Stimulated activated CD8-positive, alpha-beta memory T cell treated with anti-CD3 and anti-CD28 coated beads, Interleukin-4, amount 100 ng/mL, for 4 hours (primary cell): Measurements from ENCODE around the gene AKR1C4.
"Not testable (repeated sequence)": the region's sequence is repeated elsewhere in the genome, so short reads cannot be mapped to it uniquely, and the experiment has no call there.

ENCODE experiments used
- DNase-seq, 2 donors: peaks; one replicate each; pipeline ENCODE4 v3.0.0-alpha.2; 2020; ENCODE audit warnings: low read depth in 2 of 2, low spot score in 1 of 2

The AKR1C4 gene

DNA sequence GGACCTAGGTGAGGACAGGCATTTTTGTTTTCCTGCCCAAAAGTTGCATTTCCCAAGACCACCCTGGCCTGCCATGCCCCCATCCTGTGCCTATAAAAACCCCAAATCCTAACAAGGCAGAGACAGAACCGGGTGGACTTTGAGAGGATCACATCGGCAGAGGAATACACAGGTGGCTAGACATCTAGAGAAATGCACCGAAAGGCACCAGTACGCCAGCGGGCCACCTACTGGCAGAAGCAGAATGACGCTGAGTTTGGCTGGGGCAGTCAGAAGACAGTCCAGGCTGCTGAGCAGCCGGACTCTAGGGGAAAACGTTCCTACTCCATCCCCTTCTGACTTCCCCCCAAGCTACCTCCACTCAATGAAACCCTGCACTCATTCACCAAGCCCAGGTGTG, 2.8 kb downstream of the AKR1C4 start:
- no peak for DNase-seq

GRCh38 chr10:5206799-5207198, 10.2 kb downstream of the AKR1C4 start:
- no peak for DNase-seq

GRCh38 chr10:5209776-5210175, 13.1 kb downstream of the AKR1C4 start:
- DNase-seq = not testable (repeated sequence)

DNA sequence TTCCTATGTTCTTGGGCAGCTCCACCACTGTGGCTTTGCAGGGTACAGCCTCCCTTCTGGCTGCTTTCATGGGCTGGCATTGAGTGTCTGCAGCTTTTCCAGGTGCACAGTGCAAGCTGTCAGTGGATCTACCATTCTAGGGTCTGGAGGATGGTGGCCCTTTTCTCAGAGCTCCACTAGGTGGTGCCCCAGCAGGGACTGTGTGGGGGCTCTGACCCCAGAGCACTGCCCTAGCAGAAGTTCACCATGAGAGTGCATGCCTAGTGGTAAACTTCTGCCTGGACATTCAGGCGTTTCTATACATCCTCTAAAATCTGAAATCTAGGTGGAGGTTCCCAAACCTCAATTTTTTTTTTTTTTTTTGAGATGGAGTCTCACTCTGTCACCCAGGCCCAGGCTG, 13.6 kb downstream of the AKR1C4 start:
- not testable (repeated sequence) for DNase-seq

DNA sequence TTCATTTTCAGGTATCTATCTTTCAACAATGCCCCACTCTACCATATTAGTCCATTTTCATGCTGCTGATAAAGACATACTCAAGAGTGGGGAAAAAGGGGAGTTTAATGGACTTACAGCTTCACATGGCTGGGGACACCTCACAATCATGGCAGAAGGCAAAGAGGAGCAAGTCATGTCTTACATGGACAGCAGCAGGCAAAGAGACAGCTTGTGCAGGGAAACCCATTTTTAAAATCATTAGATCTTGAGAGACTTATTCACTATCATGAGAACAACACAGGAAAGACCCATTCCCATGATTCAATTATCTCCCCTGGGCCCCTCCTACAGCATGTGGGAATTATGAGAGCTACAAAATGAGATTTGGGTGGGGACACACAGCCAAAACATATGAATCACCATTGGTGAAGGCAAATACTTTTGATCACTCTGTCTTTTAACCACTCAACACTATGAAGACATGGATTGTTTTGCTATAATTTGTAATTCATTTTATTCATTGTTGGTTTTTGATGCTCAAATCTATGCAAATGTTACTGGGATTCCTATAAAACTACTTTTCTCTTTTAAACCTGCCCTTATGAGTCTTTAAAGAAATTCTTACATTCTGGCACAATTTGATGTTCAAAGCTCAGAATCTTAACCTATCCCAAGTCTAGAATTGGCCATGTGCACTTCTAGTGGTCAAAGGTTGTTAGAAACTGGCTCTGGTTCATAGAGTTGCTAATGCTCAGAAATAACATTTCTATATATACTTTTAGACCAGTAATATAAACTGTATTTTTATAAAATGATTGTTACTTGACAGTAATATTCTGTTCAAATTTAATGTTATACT, 15.3 kb downstream of the AKR1C4 start:
- DNase-seq = no peak

- DNase-seq = no peak
Observed at GRCh38 chr10:5216801-5217200, 20.2 kb downstream of the AKR1C4 start.

DNA sequence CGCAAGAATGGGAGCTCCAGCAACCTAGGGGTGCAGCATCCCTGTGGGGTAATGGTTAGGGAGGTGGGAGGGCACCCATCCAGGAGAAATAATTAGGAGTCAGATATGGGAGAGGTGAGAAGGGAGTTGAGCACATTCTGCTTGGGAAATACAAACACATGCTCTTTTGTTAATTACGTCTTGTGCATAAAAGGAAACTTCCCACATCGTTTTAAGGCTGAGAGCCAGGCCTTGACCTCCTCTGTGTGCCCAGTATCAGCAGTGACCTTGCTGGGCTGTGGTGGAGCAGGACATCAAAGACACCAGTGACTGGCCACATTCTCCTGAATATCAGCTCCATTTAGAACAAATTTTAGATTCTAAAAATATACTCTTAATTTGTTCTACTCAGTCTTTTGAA, 22.6 kb downstream of the AKR1C4 start:
- DNase-seq = no peak

DNA sequence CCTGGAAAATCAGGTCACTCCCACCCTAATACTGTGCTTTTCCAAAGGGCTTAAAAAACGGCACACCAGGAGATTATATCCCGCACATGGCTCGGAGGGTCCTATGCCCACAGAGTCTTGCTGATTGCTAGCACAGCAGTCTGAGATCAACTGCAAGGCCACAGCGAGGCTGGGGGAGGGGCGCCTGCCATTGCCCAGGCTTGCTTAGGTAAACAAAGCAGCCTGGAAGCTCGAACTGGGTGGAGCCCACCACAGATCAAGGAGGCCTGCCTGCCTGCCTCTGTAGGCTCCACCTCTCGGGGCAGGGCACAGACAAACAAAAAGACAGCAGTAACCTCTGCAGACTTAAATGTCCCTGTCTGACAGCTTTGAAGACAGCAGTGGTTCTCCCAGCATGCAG, 26.3 kb downstream of the AKR1C4 start:
- DNase-seq = not testable (repeated sequence)

DNA sequence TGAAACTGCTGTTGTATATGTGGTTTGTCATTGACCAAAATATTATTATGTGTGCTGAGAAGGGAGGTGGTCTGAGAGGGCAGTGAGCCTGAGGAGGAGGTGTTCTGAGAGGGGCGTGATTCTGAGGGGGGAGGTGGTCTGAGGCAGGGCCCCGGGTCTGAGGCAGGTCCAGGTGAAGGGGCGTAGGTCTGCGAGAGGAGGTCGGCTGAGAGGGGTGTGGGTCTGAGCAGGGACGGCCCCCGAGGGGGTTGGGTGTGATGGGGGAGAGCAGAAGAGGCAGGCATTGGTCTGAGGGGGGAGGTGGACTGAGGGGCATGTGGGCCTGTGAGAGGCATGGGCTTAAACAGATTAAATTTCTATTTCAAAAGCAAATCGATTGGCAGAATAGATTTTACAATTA, 32.4 kb downstream of the AKR1C4 start:
- no peak for DNase-seq

GRCh38 chr10:5233324-5233723, 36.7 kb downstream of the AKR1C4 start:
- no peak for DNase-seq

DNA sequence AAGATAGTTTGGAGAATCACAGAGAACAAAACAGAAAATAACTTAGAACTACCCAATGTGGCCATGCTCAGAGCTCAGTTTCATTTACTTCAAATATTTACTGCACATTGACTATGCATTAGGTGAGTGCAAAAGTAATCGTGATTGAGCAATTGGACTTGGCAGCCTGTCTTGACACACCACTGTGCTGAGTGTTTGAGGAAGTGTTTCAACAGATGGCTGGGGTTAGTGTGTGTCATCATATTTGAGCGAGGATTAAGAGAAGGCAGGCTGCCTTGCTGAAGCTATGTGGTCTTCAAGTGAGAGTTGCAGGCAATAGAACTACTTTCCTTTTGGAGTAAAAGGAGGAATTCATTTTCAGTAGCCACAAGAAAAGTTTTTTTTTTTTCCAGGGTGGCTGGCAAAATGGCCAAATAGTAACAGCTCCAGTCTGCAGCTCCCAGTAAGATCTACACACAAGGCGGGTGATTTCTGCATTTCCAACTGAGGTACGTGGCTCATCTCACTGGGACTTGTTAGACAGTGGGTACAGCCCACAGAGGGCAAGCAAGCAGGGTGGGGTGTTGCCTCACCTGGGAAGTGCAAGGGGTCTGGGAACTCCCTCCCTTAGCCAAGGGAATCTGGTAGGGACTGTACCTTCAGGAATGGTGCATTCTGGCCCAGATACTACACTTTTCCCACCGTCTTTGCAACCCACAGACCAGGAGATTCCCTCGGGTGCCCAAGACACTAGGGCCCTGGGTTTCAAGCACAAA, 37.6 kb downstream of the AKR1C4 start:
- DNase-seq = no peak

DNA sequence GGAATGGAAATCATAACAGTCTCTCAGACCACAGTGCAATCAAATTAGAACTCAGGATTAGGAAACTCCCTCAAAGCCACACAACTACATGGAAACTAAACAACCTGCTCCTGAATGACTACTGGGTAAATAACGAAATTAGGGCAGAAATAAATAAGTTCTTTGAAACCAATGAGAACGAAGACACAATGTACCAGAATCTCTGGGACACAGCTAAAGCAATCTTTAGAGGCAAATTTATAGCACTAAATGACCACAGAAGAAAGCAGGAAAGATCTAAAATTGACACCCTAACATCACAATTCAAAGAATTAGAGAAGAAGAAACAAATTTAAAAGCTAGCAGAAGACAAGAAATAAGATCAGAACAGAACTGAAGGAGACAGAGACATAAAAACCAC, 40.9 kb downstream of the AKR1C4 start:
- not testable (repeated sequence) for DNase-seq

- DNase-seq = no peak
Observed at GRCh38 chr10:5242585-5242984, 45.9 kb downstream of the AKR1C4 start.

DNA sequence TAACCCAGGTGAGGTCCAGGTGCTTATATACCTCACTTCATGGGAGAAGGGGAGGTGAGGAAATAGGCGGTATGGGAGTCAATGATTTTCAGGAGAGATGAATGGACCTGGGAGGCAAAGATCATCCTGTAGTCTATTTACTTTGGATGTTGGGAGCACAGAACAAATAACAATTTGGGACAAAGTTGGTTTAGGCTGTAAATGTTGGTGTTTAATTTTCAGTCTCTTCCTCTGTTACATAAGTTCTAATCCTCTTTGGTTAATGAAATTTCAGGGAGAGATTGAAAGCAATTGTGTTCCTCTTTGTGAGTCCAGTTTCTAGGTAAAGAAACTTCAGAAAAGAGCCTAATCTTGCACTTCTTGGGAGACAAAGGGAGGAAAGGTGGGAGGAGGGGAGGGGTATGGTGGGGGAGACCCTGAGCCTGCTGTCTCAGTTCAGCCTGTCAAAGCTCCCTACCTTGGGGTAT, 46.9 kb downstream of the AKR1C4 start:
- DNase-seq = no peak

GRCh38 chr10:5252177-5253037, 55.8 kb downstream of the AKR1C4 start:
- no peak for DNase-seq

DNA sequence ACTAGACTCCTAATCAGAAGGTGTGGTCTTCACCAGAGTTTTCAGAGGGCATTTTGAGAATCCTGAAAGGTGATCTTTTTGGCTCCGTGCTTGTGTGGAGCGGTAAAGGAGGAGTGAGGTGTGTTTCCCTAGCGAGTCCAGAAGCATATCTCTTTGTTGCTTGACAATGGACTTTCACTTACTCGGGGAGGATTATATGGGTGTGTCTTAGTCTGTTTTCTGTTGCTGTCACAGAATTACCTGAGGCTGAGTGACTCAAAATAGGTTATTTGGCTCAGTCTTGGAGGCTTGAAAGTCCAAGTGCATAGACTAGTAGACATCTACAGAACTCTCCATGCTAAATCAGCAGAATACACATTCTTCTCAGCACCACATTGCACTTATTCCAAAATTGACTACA, 57.9 kb downstream of the AKR1C4 start:
- no peak for DNase-seq

GRCh38 chr10:5257768-5258167, 61.1 kb downstream of the AKR1C4 start:
- DNase-seq = not testable (repeated sequence)

DNA sequence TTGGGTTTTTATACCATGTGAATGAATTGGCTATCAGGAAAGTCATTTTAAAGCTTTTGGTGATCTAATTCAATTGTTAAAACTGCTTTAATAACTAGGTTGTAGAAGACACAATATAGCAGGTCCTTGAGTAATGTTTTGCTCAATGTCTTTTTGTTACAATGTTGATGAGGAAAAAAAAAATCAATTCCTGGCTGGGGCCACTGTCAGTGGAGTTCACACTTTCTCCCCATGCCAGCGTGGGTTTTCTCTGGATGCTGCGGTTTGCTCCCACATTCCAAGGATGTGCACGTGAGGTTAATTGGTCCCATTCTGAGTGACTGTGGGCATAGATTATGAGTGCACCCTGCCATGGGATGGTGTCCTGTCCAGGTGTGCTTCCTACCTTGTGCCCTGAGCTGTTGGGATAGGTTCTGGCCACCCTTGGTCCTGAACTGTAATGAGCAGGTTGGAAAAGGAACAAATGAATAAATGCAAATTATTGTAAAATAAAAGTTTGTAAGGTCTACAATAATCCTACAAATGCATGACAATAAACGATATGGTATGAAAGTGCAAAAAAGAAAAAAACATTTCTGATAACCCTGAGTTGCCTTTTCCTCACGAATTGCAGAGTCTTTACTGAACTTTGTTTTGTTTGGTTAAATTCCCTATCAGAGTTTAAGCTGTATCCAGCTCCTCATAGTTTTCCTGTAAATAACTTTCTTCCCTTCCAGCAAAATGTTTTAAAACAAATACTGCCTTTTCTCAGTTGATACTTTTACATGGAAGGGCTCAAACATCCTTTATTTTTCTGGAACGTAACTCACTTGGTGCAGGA, 62.7 kb downstream of the AKR1C4 start:
- no peak for DNase-seq

GRCh38 chr10:5259952-5260578, 63.4 kb downstream of the AKR1C4 start:
- no peak for DNase-seq

- DNase-seq = no peak
Observed at GRCh38 chr10:5260828-5261227, 64.2 kb downstream of the AKR1C4 start.
